GM12864 (cell line): ENCODE measurements around the gene ATG3.

Source experiments
- DNase-seq: peaks from one replicate; pipeline ENCODE4 v3.0.0-alpha.2; 2011; ENCODE audit warnings: low read depth
- H3K4me3 ChIP-seq: 2 replicates; pipeline ENCODE4 v1.5.1; 2011; ENCODE audit warnings: mild to moderate bottlenecking, low read depth, low read length, control low read depth
- TF ChIP-seq, protein P1 (sequence below): IDR thresholded peaks from 2 replicates; pipeline ENCODE4 v1.5.1; 2011; ENCODE audit warnings: low read depth, mild to moderate bottlenecking, moderate library complexity, low read length, control low read depth, inconsistent platforms; ENCODE audit errors: missing control alignments

Gene ATG3

DNA sequence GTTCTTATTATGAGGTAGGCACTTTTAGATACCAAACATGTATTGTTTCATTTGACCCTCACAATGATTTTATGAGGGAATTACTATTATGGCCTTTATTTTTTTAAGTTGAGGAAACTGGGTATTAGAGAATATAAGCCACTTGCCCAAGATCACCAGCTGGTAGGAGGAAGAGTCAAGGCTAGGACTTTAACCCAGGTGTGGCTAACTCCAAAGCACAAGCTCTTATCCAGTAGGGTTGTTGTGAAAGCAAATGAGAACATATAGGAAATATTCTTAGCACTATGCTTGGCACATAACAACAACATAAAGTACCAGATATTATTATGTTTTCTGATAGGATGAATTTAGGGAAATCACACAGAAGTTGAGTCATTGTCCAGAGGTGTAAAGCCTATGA is 70.4 kb downstream of the ATG3 start:
- no peak overlapping the region; the same call in 1 of the 2 replicates for H3K4me3 ChIP-seq
- TF ChIP-seq, protein P1, sequence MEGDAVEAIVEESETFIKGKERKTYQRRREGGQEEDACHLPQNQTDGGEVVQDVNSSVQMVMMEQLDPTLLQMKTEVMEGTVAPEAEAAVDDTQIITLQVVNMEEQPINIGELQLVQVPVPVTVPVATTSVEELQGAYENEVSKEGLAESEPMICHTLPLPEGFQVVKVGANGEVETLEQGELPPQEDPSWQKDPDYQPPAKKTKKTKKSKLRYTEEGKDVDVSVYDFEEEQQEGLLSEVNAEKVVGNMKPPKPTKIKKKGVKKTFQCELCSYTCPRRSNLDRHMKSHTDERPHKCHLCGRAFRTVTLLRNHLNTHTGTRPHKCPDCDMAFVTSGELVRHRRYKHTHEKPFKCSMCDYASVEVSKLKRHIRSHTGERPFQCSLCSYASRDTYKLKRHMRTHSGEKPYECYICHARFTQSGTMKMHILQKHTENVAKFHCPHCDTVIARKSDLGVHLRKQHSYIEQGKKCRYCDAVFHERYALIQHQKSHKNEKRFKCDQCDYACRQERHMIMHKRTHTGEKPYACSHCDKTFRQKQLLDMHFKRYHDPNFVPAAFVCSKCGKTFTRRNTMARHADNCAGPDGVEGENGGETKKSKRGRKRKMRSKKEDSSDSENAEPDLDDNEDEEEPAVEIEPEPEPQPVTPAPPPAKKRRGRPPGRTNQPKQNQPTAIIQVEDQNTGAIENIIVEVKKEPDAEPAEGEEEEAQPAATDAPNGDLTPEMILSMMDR: no peak
- DNase-seq: no peak

DNA sequence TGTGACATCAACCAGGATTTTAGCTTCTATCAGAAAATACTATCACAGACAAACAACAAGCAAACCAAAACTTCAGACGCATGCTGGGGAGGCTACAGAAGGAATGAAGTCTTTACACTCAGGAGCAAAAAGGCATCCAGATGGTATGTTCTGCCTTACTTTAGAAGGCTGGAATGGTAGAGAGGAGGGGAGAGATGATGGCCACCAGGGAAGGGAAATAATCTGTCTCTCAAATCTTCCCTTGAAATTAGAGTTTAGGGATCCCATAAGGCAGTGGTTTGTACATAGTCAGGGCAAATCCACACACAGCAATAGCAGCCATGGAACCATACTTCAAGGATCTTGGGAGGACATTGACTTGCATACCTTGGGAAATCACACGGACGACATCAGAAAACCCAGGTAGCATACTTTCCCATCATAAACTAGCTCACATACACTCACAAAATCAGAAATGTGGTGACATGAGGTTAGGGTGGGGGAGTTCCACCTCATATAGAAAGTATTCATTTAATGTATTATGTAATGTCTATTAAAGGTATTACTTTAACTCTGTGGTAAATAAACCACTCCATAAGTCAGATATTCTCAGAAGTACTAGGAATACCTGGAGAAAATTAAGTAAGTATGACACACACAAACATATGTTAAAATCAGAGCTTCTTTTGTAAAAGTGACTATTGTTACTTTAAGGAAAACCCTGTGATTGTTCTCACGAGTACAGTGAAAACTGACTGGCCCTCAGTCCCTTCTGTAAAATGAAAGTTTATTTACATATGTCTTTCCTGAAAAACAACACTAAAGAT is 71.9 kb downstream of the ATG3 start:
- TF ChIP-seq, protein P1: no peak
- DNase-seq: no peak
- H3K4me3 ChIP-seq: no peak overlapping the region; the same call in 1 of the 2 replicates

DNA sequence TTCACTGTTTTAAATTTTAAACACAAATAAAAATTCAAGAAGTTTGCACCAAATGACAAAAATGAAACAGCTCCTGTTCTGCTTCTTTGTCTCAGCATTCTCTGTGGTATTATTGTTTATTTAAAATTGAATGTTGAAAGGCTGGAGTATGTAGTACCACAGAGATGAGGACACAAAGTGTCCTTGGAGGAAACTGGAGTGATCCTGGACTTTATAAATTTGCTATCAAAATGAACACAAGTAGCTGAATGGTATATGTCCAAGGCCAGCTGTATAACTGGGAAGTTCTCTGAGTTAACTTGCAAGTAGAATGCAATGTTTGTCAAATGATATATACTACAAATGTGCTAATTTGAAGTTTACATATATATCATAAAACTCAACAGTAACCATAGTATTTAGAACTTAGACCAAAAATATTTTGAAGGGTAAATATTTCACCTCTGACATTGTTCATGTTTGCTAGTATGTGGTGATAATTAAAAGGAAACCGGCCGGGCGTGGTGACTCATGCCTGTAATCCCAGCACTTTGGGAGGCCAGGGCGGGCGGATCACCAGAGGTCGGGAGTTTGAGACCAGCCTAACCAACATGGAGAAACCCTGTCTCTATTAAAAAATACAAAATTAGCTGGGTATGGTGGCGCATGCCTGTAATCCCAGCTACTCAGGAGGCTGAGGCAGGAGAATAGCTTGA is 74.8 kb downstream of the ATG3 start:
- TF ChIP-seq, protein P1: no peak
- DNase-seq: no peak

DNA sequence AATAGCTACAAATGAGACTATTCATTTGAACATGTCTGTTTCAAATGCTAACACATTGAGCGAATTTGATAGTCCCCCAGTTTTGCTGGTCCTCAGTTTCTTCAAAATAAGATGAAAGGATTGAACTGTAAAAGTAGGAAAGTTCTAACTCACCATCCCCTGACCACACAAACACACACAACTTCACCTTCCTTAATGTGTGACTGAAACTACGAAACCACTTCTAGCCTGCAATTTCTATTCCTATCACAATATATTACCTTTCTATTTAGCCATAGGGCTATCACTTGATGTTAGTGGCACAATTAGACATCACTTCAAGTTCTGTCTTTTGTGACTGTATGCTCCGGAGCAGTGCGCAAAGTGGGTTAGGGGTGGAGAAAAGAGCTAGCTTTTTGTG is 77.4 kb downstream of the ATG3 start:
- no peak for DNase-seq

More for the DNA sequence above, 74.8 kb downstream of the ATG3 start:
- H3K4me3 ChIP-seq: no peak overlapping the region

DNA sequence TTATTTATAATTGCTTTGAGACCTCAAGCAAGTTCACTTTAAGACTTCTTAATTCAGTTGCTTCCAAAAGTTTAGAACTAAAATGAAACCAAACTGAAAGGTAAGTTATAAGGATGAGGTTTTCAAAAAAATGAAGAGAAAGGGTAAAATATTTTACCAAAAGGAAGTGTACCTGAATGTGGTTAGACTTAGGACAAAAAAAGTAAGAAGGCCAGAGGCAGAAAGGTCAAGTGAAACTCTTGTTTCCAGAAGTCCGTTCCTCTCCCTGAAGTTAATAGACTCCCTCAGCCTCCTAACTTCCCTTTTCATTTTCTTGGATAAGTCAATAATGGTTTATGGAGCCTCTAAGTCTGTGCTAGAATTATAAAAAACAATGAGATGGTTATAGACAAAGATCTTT is 79.1 kb downstream of the ATG3 start:
- TF ChIP-seq, protein P1: no peak
- no peak for DNase-seq
- H3K4me3 ChIP-seq: no peak overlapping the region; the same call in 1 of the 2 replicates

More for the DNA sequence above, 77.4 kb downstream of the ATG3 start:
- no peak overlapping the region for H3K4me3 ChIP-seq
- TF ChIP-seq, protein P1: no peak
